Ovary (tissue), 9 donors: Measurements from ENCODE around the gene STARD5. TPM values are rescaled to one million over a fixed set of nuclear protein-coding genes. Genes with fewer than 3 reads are reported as not detected.

Experiments
- DNase-seq, 5 donors: peaks; one replicate each; pipeline ENCODE4 v3.0.0-alpha.2; 2019 to 2020
- H3K27ac ChIP-seq, 2 donors: fragments of 200-600 bp; one replicate each; pipeline versions ENCODE4 v1.5.1 to v1.8.0; 2019 to 2022
- H3K27me3 ChIP-seq: fragments of 200-600 bp; one replicate; pipeline ENCODE4 v1.8.0; 2022
- H3K36me3 ChIP-seq: fragments of 200-600 bp; sonication (generic); one replicate; pipeline ENCODE4 v1.5.1; 2019
- H3K4me1 ChIP-seq: one replicate; pipeline ENCODE4 v1.8.1; 2013; ENCODE audit warnings: mild to moderate bottlenecking, moderate library complexity; ENCODE audit not compliant: insufficient read depth
- H3K4me3 ChIP-seq: fragments of 200-600 bp; sonication (generic); one replicate; pipeline ENCODE4 v1.5.1; 2017
- H3K9me3 ChIP-seq, 2 donors: fragments of 200-600 bp in 1 of 2; sonication (generic) in 1 of 2; one replicate each; pipeline versions ENCODE4 v1.5.1 to v1.8.1; 2013 to 2019; ENCODE audit warnings: mild to moderate bottlenecking in 1 of 2, moderate library complexity in 1 of 2
- EP300 ChIP-seq: sonication (generic); formaldehyde crosslinking; IDR thresholded peaks from one replicate; pipeline ENCODE4 v1.6.1; 2017; ENCODE audit warnings: antibody characterized with exemption
- POLR2A ChIP-seq: fragments of 450-650 bp; IDR thresholded peaks from one replicate; pipeline ENCODE4 v1.6.1; 2017; ENCODE audit warnings: antibody characterized with exemption, mild to moderate bottlenecking, moderate library complexity
- WGBS, 3 donors: extraction: QIAGEN DNeasy Blood & Tissue Kit in 1 of 3; methylation state at CpG; one replicate each; pipeline versions ENCODE4 v1.1.5 to v1.1.7; 2013 to 2017; 5-methylcytosine and 5-hydroxymethylcytosine counted together
- intact Hi-C, 4 donors: fragments of 100-400 bp; cut with DNase I; formaldehyde crosslinking; loops; one replicate each; pipeline versions ENCODE4 v1.11.0 to v1.15.1; 2022 to 2023
- polyA plus RNA-seq, 2 donors: library from polyadenylated mRNA; stranded (reverse); fragments of 200-250 nt in 1 of 2; fragments of 350-450 nt in 1 of 2; fragmentation: Illumina TruSeq in 1 of 2; extraction: RNeasy Lipid Tissue Mini Kit (QIAGEN cat#74804) in 1 of 2; gene quantifications; one replicate each; pipeline ENCODE4 v1.2.3, GENCODE V29; 2013 to 2014
- total RNA-seq, 7 donors: library from RNA; depleted of rRNA in 2 of 7; stranded (reverse); fragments of >200 nt in 2 of 7; fragmentation: NEBNext Ultra II Directional in 3 of 7; extraction: Animal tissue kit (Norgen Biotek cat#: 25700) in 3 of 7; gene quantifications; one replicate each; pipeline versions ENCODE4 v1.1.0 to v1.2.4, GENCODE V29; 2016 to 2023
- TF ChIP-seq, protein P1 (sequence below), 3 donors: fragments of 450-650 bp in 2 of 3; fragments of 200-600 bp in 1 of 3; IDR thresholded peaks; one replicate each; pipeline versions ENCODE4 v1.5.1 to v1.8.0; 2016 to 2022; ENCODE audit warnings: antibody characterized with exemption in 3 of 3, mild to moderate bottlenecking in 1 of 3
- donor health status: DM: no; HTN: no; CAD: no; lungs with moderate emphysema.
- donor health status: DM: no; HTN: no; CAD: no.
- donor health status: Bipolar disorder and iron deficiency.
- donor health status: DM: yes; HTN: yes; CAD: no.
- donor health status: DM: no; HTN: no; CAD: no.
- donor health status: DM: yes; HTN: yes; CAD: no.

The STARD5 gene
- total and polyA plus RNA-seq, 9 donors = 3.8 to 9.4 (median 6.3) TPM

DNA sequence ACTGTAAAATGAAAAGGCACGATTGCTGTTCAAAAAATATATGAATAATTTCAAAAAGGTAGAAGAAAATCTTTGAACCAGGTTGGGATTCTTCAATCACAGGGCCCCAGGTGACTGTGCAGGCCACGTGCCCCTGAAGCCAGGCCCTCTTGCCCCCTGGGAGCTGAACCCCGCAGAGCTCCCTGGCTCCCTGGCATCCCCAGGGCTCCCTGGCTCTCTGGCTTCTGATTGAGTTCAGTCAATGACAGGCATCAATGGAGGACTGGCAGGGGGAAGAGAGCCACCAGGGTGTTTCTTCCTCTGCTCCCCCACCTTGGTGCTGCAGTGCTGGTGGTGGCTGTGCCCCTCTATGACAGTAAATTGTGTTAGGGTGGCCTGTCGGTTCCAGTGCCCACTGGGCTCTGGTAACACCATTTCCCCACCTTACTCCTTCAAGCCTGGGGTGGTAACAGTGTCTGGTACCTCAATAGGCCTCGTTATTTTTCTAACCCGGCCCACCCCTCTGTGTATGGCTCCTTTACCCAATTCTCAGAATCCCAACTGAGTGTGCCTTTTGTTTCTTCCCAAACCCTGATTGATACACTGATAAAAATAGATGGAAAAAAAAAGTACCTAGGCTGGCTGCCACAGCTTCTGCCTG lies 62.6 kb downstream of the STARD5 start:
- Histone ChIP-seq H3K4me3 (no peak overlapping the region), H3K36me3 (no peaks in the 10 kb centered on the region), H3K9me3 (no peaks in the 10 kb centered on the region), H3K27ac (no peak overlapping the region), H3K4me1 (no peaks in the 10 kb centered on the region), H3K27me3 (no peaks in the 10 kb centered on the region)
- no peak for DNase-seq
- 76 to 93% (median 78%) methylated on average over 6 of the region's 6 CpGs for WGBS, 3 donors
- TF ChIP-seq POLR2A (no peak), EP300 (no peak)
- TF ChIP-seq, protein P1, sequence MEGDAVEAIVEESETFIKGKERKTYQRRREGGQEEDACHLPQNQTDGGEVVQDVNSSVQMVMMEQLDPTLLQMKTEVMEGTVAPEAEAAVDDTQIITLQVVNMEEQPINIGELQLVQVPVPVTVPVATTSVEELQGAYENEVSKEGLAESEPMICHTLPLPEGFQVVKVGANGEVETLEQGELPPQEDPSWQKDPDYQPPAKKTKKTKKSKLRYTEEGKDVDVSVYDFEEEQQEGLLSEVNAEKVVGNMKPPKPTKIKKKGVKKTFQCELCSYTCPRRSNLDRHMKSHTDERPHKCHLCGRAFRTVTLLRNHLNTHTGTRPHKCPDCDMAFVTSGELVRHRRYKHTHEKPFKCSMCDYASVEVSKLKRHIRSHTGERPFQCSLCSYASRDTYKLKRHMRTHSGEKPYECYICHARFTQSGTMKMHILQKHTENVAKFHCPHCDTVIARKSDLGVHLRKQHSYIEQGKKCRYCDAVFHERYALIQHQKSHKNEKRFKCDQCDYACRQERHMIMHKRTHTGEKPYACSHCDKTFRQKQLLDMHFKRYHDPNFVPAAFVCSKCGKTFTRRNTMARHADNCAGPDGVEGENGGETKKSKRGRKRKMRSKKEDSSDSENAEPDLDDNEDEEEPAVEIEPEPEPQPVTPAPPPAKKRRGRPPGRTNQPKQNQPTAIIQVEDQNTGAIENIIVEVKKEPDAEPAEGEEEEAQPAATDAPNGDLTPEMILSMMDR (IDR thresholded peaks at IDR 0.05) = no peak
- intact Hi-C loops = loop anchor here in 2 of 4 donors (5.0 to 10.0 kb wide), 2 partner anchors 104 to 486 kb away; partner anchors contain the start of gene CEMIP (in 1 of the 2)

DNA sequence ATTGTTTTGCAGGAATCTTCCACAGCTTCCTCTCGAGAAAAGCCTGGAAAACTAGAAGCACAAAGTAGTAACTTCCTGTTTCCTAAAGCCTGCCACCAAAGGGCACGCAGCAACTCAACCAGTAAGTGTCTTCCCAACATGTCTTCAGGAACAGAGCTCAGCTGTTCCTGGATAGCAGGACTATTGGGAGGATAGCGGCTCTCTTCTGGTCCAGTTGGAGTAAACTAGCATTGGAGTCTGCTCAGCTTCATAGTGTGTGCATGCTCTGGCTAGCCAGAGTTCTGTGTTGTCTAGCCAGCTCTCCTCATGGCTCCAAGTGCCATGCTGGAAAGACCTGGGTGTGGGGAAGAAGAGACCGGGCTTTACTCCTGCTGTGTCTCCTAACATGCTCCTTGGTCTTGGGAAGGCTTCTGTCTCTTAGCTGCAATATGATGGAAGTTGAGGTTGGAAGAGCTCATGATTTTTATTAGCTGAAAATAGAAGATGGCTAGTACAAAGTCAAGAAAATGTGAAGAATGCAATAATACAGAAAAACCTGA lies 64.1 kb downstream of the STARD5 start:
- intact Hi-C loops = loop anchor here in 2 of 4 donors (5.0 to 10.0 kb wide), 3 partner anchors 65 to 485 kb away; partner anchors contain the start of genes CEMIP (in 1 of the 2) and IL16 (in 1 of the 2)
- Histone ChIP-seq H3K27ac (no peak overlapping the region), H3K27me3 (no peaks in the 10 kb centered on the region), H3K36me3 (no peaks in the 10 kb centered on the region), H3K9me3 (no peaks in the 10 kb centered on the region), H3K4me3 (no peak overlapping the region), H3K4me1 (no peaks in the 10 kb centered on the region)
- TF ChIP-seq POLR2A (no peak), EP300 (no peak)
- TF ChIP-seq, protein P1 (IDR thresholded peaks at IDR 0.05) = no peak
- 81 to 92% (median 89%) methylated on average over 4 of the region's 4 CpGs for WGBS, 3 donors
- no peak for DNase-seq

Other genes starting within 250 kb of the STARD5 start
- 1 to 10 TPM in 2 of 7 donors, under 1 TPM in 4, not detected in 1; 0.23 to 6.0 (median 0.58) TPM for gene CFAP161, start 189.9 kb downstream of the STARD5 start, total RNA-seq
- under 1 TPM; 0.15 to 0.97 TPM for gene CFAP161, start 189.9 kb downstream of the STARD5 start, polyA plus RNA-seq
- 10 to 100 TPM in 1 of 7 donors, 1 to 10 TPM in 6; 1.8 to 11.6 (median 9.0) TPM for gene IL16, start 127.3 kb downstream of the STARD5 start, total RNA-seq
- gene IL16, start 127.3 kb downstream of the STARD5 start, polyA plus RNA-seq = 10 to 100 TPM in 1 of 2 donors, 1 to 10 TPM in 1; 3.3 to 16.5 TPM
- under 1 TPM in 2 of 7 donors, not detected in 5; 0.05 to 0.23 TPM for gene TMC3, start 50.1 kb upstream of the STARD5 start, total RNA-seq
- not detected for gene TMC3, start 50.1 kb upstream of the STARD5 start, polyA plus RNA-seq